Natural killer cell (primary cell): ENCODE results near the gene PRR20G. TPM values are rescaled to one million over a fixed set of nuclear protein-coding genes. Genes with fewer than 3 reads are reported as not detected.

Source experiments
- ATAC-seq, 3 donors: fragments of 150-1000 bp in 2 of 3; fragments of 200-7000 bp in 1 of 3; cut with Tn5 transposase; 1 replicate in 1 of 3; 2 replicates in 2 of 3; pipeline ENCODE4 v1.10.0; 2021; ENCODE audit warnings: mild to moderate bottlenecking in 2 of 3, moderate library complexity in 2 of 3
- DNase-seq, 2 donors: peaks; one replicate each; pipeline versions ENCODE4 v3.0.0 to v3.0.0-alpha.2; 2013 to 2021; ENCODE audit warnings: mixed read lengths in 1 of 2
- H3K27ac ChIP-seq: one replicate; pipeline ENCODE4 v1.5.1; 2013; ENCODE audit warnings: mild to moderate bottlenecking, low read length
- H3K27me3 ChIP-seq: one replicate; pipeline ENCODE4 v1.6.1; 2013; ENCODE audit warnings: low read length; ENCODE audit not compliant: control insufficient read depth, insufficient read depth
- H3K36me3 ChIP-seq: one replicate; pipeline ENCODE4 v1.6.1; 2013; ENCODE audit warnings: low read length; ENCODE audit not compliant: control insufficient read depth, insufficient read depth
- H3K4me1 ChIP-seq: one replicate; pipeline ENCODE4 v1.6.1; 2013; ENCODE audit warnings: low read length; ENCODE audit not compliant: control insufficient read depth, insufficient read depth
- H3K4me3 ChIP-seq: one replicate; pipeline ENCODE4 v1.5.1; 2013; ENCODE audit warnings: low read length
- H3K9me3 ChIP-seq: one replicate; pipeline ENCODE4 v1.6.1; 2013; ENCODE audit warnings: low read length; ENCODE audit not compliant: control insufficient read depth, insufficient read depth
- H3K27ac Mint-ChIP-seq, 2 donors: one replicate each; pipeline ENCODE4 v1.8.0; 2022; ENCODE audit warnings: mild to moderate bottlenecking in 2 of 2, mixed read lengths in 2 of 2, moderate library complexity in 1 of 2
- H3K27me3 Mint-ChIP-seq, 2 donors: one replicate each; pipeline ENCODE4 v1.8.0; 2022; ENCODE audit warnings: low read depth in 2 of 2, mixed read lengths in 2 of 2
- H3K36me3 Mint-ChIP-seq: one replicate; pipeline ENCODE4 v1.8.0; 2022; ENCODE audit warnings: mixed read lengths
- H3K4me1 Mint-ChIP-seq, 2 donors: one replicate each; pipeline ENCODE4 v1.8.0; 2022; ENCODE audit warnings: mixed read lengths in 2 of 2
- H3K4me3 Mint-ChIP-seq: one replicate; pipeline ENCODE4 v1.8.0; 2022; ENCODE audit warnings: mild to moderate bottlenecking, moderate library complexity, mixed read lengths
- H3K9me3 Mint-ChIP-seq, 2 donors: one replicate each; pipeline ENCODE4 v1.8.0; 2022; ENCODE audit warnings: mixed read lengths in 2 of 2
- WGBS: methylation state at CpG from one replicate; pipeline ENCODE4 v1.1.7; 2013; ENCODE audit warnings: missing lambda C conversion rate; ENCODE audit not compliant: insufficient coverage; 5-methylcytosine and 5-hydroxymethylcytosine counted together
- intact Hi-C: fragments of 100-400 bp; cut with micrococcal nuclease; formaldehyde crosslinking; loops from one replicate; pipeline ENCODE4 v1.14.2; 2022
- total RNA-seq, 4 donors: library from RNA; stranded (reverse); fragments of 120-200 nt in 1 of 4; gene quantifications; one replicate each; pipeline versions ENCODE4 v1.2.3 to v1.2.4, GENCODE V29; 2013 to 2022
- TF ChIP-seq, protein P1 (sequence below): fragments of 200-600 bp; IDR thresholded peaks from one replicate; pipeline ENCODE4 v1.8.0; 2022; ENCODE audit warnings: antibody characterized with exemption

PRR20G gene
- total RNA-seq, 3 donors from 2014 or later (not counting 1 experiment from before 2014, with no cell fraction given) = not detected

DNA sequence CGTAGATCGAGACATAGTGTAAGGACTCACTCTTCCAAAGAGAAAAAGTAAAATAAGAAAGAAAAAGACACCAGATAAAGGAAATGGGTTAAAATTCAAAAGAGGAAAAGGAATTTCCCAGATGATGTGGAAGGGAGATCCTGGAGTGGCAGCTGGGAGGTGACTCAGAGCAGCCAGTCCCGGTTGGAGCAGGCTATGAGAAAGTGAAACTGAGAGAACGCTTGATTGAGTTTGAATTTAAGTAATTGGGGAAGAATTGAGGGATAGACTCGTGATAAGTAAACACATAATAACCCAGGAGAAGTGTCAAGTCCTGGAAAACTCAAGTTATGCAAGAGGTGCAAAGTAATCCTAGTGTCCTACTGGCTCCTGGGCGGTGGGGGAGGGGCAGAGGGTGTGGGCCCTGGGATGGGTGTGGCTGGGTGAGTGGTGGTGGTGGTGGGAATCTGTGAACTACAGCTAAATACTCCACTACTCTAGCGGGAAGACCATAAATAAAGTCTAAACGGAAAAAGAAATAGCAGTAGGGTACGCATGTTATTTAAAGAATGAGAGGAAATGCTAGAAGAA lies 1.2 kb downstream of the PRR20G start:
- Mint-ChIP-seq H3K9me3 (peaks cover 0 to 2% of the 10 kb centered on the region in 2 donors), H3K27me3 (peaks cover 2 to 3% of the 10 kb centered on the region in 2 donors), H3K27ac (no peak overlapping the region), H3K4me3 (no peak overlapping the region), H3K4me1 (no peaks in the 10 kb centered on the region), H3K36me3 (no peaks in the 10 kb centered on the region)
- Histone ChIP-seq H3K4me1 (no peaks in the 10 kb centered on the region), H3K4me3 (no peak overlapping the region), H3K36me3 (no peaks in the 10 kb centered on the region), H3K27ac (no peak overlapping the region), H3K27me3 (no peaks in the 10 kb centered on the region), H3K9me3 (no peaks in the 10 kb centered on the region)
- no peak for ATAC-seq
- intact Hi-C loops = no loop called here
- 81% methylated on average over 6 of the region's 9 CpGs for WGBS
- no peak for DNase-seq
- TF ChIP-seq, protein P1, sequence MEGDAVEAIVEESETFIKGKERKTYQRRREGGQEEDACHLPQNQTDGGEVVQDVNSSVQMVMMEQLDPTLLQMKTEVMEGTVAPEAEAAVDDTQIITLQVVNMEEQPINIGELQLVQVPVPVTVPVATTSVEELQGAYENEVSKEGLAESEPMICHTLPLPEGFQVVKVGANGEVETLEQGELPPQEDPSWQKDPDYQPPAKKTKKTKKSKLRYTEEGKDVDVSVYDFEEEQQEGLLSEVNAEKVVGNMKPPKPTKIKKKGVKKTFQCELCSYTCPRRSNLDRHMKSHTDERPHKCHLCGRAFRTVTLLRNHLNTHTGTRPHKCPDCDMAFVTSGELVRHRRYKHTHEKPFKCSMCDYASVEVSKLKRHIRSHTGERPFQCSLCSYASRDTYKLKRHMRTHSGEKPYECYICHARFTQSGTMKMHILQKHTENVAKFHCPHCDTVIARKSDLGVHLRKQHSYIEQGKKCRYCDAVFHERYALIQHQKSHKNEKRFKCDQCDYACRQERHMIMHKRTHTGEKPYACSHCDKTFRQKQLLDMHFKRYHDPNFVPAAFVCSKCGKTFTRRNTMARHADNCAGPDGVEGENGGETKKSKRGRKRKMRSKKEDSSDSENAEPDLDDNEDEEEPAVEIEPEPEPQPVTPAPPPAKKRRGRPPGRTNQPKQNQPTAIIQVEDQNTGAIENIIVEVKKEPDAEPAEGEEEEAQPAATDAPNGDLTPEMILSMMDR = no peak

DNA sequence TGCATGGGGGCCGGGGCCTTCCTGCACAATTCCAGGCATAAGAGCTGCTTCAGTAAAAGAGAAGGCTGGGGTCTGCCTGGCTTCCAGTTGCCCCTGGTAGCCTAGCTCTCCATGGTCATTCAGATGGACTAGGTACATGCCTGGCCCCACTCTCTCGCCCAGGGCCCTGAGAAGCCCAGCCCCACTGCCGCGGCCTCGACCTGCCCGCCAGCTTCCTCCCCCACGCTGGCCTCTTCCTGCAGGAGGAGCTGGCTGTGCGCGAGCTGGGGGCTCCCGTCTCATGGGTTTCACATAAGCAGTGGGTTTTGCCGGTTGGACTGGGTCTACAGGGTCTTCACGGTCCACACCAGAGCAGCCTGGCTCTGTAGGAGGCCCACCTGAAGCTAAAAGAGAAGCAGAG lies 3.6 kb downstream of the PRR20G start:
- no peak overlapping the region for H3K27ac Mint-ChIP-seq
- 86% methylated on average over 12 of the region's 12 CpGs for WGBS
- Histone ChIP-seq H3K4me3 (no peak overlapping the region), H3K27me3 (no peaks in the 10 kb centered on the region), H3K9me3 (no peaks in the 10 kb centered on the region), H3K27ac (no peak overlapping the region), H3K36me3 (no peaks in the 10 kb centered on the region), H3K4me1 (no peaks in the 10 kb centered on the region)
- H3K4me1 Mint-ChIP-seq = no peaks in the 10 kb centered on the region
- peaks cover 0 to 3% of the 10 kb centered on the region in 2 donors for H3K27me3 Mint-ChIP-seq
- DNase-seq (no peak), ATAC-seq (no peak)
- no peak overlapping the region for H3K4me3 Mint-ChIP-seq
- no peaks in the 10 kb centered on the region for H3K36me3 Mint-ChIP-seq
- H3K9me3 Mint-ChIP-seq = peaks cover 0 to 2% of the 10 kb centered on the region in 2 donors
- TF ChIP-seq, protein P1 = no peak
- intact Hi-C loops = no loop called here

DNA sequence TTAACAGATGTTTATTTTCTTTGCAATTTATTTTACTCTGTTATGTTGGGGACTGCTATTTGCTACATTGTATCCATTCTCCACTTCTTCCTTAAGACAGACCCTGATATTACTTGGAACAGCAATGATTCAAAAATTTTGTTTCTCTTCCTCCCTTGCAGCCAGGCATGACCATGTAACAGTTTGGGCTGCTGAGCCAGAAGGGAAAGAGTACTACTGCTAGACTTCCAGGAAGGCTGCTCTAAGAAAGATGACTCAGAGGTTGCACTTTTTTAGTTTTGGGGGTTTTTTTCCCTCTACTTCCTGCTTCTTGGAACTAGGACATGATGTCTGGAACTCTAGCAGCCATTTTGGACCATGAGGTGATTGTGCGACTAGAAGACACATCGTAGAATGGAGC lies 10.3 kb downstream of the PRR20G start:
- Mint-ChIP-seq H3K4me1 (no peaks in the 10 kb centered on the region), H3K9me3 (no peaks in the 10 kb centered on the region), H3K36me3 (no peaks in the 10 kb centered on the region), H3K27me3 (peaks cover 6 to 7% of the 10 kb centered on the region in 2 donors), H3K4me3 (no peak overlapping the region), H3K27ac (no peak overlapping the region)
- Histone ChIP-seq H3K27ac (no peak overlapping the region), H3K36me3 (no peaks in the 10 kb centered on the region), H3K9me3 (peaks cover 2% of the 10 kb centered on the region), H3K27me3 (no peaks in the 10 kb centered on the region), H3K4me1 (no peaks in the 10 kb centered on the region), H3K4me3 (no peak overlapping the region)
- 74% methylated on average over 2 of the region's 2 CpGs for WGBS
- no peak for ATAC-seq
- DNase-seq = no peak
- TF ChIP-seq, protein P1 = no peak
- intact Hi-C loops = no loop called here

DNA sequence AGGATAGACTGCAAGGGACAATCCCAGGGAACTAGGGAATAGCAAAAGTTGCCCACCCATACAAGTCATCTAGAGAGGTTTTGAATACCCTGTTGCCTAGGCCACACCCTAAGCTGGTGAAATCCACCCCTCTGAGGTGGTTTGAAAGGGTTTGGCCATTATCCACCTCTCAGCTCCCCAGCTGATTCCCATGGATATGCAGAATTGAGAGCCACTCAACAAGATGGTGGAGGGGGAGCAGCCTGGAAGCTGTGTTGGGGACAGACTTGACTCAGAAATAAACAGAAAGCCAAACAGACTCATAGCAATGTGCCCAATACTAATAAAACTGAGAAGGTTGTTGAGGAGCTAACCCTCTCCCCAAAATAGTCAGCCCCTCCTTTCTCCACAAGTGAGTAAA lies 10.9 kb downstream of the PRR20G start:
- Histone ChIP-seq H3K36me3 (no peaks in the 10 kb centered on the region), H3K27me3 (no peaks in the 10 kb centered on the region), H3K27ac (no peak overlapping the region), H3K4me1 (no peaks in the 10 kb centered on the region), H3K9me3 (peaks cover 2% of the 10 kb centered on the region), H3K4me3 (no peak overlapping the region)
- H3K9me3 Mint-ChIP-seq = no peaks in the 10 kb centered on the region
- intact Hi-C loops = no loop called here
- no peaks in the 10 kb centered on the region for H3K36me3 Mint-ChIP-seq
- H3K27ac Mint-ChIP-seq = no peak overlapping the region
- TF ChIP-seq, protein P1 = no peak
- DNase-seq = no peak
- no peak overlapping the region for H3K4me3 Mint-ChIP-seq
- H3K4me1 Mint-ChIP-seq = no peaks in the 10 kb centered on the region
- H3K27me3 Mint-ChIP-seq = peaks cover 6 to 7% of the 10 kb centered on the region in 2 donors
- ATAC-seq = no peak
